ENCODE results near the gene IPCEF1.
"Not testable (repeated sequence)": the region's sequence is repeated elsewhere in the genome, so short reads cannot be mapped to it uniquely, and the experiment has no call there.

IPCEF1 gene

DNA sequence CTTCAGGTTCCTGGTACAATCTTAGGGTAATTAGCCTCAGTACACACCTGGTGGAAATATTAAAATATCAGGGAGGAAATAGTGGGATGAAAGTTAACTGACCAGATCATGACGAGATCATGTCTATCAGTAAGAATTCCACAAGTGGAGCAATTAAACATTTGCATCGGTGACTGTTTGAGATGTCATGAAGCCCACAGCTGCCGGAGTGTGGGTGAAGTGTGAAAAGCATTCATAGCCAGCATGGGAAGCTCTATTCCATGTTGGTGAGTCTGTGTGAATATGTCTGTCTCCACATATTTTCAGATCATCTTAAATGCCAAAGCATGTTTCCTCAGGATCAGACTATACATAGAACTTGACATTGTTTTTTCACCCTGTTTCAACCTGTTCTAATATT is 142.8 kb downstream of the IPCEF1 start:
- DNase-seq, result no peak

DNA sequence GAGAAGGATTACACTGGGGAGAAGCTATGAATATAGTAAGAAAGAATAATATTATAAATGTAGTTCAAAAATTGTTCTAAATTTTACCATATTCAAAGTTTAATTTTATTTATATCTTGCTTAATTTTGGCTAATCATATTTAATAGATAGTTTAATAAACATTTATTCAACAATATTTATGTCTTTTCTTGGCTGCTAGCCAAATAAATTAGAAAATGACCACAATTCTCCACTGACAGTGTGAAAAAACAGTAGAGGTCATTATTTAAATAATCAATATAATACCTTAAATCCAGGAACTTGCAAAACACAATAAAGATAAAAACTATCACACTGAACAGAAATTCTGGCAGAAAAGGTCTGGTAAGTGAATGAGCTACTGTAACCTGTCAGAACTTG is 145.9 kb downstream of the IPCEF1 start:
- DNase-seq, result no peak

DNA sequence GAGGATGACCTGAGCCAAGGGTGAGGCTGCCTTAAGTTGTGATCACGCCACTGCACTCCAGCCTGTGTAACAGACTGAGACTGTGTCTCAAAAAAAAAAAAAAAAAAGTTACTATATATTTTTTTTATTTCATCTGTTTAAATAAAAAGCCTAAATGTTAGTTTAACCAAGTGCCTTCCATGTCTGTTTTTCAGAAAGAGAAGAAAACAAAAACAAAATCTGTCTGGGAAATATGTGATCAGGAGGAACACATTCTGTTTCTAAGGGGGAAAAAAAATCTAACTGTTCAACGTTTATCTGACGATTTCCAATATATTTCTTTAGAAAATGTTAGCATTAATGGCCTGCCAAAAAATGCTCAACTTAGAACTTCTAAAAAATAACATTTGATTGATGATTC is 147.0 kb downstream of the IPCEF1 start:
- DNase-seq, result no peak

DNA sequence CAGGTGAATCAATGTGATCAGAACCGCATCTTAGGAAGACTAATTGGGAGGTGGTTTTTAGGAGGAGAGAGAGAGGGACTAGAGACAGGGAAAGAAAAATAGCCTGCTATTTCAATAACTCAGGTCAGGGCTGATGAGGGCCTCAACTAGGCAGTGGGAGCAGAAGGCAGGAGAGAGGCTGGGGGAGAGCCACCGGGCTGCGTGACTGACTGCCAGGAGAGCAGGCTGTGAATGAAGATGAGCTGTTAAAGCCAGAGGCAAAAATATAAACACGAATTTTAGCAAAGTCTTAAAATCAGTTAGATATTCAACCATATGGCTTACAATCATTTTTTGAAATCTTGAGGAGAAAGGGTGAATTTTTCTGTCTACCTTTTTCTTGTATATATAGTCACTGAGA is 149.6 kb downstream of the IPCEF1 start:
- no peak for DNase-seq

DNA sequence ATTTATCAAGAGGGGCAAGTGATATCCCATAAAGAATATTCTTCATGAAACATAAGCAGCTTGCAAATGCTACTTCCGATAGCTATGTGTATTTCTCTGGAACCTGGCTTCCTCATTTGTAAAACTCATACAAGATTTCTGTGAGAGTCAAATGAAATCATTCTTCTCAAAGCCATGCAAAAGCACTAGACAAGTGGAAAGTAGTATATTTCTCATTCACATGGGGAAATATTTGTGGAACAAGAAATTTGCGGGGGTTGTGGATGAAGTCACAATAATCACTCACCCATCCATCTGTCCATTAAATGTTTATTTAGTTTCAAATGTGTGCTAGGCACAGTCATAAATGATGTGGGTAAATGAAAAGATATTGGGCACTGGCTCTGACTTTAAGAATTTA is 150.5 kb downstream of the IPCEF1 start:
- no peak for DNase-seq

DNA sequence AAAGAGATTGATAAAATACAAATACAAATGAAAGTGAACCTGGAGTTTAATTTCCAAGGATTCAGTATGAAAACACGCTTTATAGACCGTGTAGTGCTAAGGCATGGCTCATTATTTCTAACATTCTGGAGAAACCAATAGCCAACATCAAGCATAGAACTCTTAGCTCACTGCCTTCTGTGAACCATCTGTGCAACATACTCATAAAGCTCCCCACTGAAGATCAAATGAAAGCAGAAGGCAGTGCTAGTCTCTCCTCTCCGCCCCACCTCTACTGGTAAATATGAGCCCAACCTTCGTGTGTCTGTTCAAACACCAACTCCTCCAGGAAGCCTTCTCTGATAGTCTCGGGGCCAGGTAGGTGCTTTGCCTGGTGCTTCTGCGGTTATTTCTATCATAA is 153.6 kb downstream of the IPCEF1 start:
- DNase-seq, result no peak

DNA sequence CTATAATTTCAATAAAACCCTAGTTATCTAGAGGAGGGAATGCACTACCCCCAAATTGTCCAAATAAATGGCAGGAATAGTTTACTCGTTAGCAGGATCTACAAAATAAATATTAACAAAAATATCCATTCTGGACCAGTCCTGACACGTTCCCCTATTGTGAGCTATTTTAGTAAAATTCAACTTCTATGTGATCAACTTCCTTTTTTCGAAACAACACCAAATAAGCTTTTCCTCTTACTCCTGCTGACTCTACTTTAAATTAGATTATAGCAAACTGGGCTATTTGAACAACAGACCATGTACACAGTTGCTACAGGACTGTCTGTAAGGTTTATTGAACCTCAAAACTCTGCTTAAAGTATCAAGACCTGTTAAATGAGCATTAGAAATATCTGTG is 154.3 kb downstream of the IPCEF1 start:
- no peak for DNase-seq

DNA sequence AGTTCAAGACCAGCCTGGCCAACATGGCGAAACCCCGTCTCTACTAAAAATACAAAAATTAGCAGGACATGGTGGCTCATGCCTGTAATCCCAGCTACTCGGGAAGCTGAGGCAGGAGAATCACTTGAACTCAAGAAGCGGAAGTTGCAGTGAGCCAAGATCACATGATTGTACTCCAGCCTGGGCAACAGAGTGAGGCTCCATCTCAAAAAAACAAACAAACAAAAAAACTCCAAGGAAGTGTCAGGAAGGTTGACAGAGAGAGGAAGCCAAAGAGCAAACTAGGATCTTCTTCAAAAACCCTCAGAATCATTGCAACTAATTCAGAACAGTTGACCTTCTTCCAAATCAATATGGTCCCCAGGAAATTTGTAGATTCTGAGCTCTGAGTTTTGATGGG is 154.9 kb downstream of the IPCEF1 start:
- DNase-seq, result not testable (repeated sequence)

DNA sequence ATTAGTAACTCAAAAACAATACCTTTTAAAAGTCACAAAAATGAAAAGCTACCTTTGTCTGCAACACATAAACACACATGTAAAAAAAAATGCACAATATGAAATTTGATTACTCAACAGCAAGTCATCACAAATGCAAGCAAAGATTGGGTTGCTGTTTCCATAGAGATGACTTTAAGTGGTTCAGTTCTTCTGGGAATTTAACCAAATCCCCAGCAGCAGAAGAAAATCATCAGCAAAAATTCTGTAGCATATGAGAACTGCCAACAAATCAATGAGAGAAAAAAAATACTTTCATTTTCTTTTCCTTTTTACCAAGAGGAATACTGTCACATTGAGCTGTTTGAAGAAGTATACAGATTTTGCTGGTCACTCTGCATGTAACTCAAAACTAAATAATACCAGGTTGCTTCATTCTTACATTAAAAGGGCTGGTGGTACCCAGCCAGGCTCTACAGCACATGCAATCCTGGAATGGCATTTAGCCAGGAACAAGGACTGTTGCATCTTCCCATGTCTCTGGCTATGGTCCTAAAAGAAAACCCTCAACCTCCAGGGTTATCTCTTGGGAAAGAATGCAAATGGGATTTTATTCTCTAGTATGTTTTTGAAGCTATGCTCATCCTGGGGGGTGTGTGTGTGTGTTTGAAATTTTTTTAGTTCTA is 159.3 kb downstream of the IPCEF1 start:
- DNase-seq, result no peak

DNA sequence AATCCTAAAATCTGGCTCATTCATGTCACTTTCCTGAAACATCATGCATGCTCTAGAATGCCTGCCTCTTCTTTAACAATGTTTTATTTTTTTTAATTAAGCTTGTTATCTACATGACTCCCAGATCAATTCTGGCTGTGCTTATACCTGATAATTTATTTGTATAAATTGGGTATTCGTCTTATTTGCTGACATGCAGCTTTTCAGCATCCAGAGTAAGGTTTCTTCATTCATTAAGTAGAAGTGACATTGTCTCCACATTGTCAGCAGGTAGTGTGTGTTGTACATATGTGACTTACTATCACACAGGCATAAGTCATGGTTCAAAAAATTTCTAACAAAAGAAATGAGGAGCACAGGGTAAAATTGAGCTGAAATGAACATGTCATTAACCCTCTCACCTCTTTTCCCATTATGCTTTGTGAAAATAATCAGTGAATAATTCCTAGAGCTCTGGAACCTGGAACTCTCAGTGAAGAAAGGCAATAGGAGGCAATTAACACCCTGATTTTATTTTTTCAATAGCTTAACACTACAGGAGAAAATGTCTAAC is 160.2 kb downstream of the IPCEF1 start:
- no peak for DNase-seq

DNA sequence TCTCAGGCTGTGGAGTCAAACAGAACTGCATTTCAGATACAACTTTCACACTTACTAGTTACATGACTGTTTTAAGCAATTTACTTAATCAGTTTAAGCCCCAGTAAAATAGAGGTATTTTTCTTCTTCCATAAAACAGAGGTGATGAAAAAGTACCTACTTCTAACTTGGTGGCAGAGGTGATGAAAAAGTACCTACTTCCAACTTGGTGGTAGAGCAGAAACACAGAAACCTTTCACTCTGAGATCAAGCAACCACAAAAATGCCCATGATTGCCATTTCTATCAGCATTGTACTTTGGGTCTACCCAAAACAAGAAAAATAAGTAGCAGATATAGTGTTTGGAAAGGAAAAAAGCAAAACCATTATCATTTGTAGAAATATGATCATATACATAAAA is 168.9 kb downstream of the IPCEF1 start:
- DNase-seq, result no peak

DNA sequence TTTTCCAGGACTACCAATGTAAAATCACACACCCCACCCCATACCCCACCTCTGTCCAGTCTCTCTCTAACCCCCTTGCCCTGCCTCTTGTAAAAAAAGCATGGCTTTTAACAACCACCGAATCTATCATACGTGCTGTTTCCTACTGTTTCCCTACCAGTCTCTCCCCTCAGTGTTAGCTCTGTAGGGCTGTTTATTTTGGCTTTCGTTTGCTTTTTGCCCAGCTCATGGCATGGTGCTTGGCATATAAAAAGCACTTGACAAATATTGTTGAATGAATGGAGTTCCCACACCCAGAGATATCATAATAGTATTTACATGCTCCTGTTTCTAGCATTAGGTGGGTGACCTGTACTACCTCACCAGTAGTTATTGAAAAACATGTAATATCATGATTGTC is 169.4 kb downstream of the IPCEF1 start:
- no peak for DNase-seq

DNA sequence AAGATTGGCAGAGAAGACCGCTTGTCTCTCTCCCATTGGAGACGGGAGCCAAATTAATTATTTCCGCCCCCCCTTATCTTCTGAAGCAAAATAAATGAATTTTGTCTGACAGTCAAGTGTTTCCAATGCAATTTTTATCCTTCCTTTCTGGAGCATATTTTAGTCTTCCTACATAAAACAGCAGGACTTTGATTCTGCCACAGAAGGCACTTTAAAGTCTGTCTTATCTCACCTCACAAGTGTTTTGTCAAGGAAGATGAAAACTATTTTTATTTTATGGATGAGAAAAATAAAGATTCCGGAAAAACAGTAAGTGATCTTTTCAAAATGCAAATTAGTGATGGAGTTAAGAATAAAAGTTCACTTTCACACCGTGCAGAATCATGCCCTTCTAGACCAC is 177.2 kb downstream of the IPCEF1 start:
- no peak for DNase-seq

DNA sequence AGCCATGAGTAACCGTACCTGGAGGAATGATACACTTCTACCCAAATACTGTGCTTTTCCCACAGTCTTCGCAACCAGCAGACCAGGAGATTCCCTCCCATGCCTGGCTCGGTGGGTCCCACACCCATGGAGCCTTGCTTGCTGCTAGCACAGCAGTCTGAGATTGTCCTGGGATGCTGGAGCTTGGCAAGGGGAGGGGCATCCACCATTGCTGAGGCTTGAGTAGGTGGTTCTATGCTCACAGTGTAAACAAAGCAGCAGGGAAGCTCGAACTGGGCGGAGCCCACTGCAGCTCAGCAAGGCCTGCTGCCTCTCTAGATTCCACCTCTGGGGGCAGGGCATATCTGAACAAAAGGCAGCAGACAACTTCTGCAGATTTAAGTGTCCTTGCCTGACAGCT is 184.2 kb downstream of the IPCEF1 start:
- DNase-seq, result not testable (repeated sequence)

DNA sequence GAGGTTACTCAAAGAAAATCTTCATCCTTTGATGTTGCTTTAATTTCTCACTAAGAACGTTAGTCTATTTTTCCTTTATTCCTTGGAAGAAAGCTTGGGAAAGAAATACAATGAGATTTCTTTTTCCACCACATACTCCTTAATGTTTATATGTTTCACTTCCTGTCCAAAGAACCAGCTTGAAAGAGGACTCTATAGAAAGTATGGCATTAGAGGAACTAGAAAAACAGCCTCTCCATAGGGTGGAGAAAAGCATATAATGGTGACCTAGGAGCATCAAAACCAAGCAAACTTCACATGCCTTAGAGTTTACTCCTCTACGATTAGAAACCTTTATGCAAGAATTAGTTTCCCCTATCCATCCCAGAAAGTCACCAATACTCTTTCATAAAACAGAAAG is 186.5 kb downstream of the IPCEF1 start:
- no peak for DNase-seq

DNA sequence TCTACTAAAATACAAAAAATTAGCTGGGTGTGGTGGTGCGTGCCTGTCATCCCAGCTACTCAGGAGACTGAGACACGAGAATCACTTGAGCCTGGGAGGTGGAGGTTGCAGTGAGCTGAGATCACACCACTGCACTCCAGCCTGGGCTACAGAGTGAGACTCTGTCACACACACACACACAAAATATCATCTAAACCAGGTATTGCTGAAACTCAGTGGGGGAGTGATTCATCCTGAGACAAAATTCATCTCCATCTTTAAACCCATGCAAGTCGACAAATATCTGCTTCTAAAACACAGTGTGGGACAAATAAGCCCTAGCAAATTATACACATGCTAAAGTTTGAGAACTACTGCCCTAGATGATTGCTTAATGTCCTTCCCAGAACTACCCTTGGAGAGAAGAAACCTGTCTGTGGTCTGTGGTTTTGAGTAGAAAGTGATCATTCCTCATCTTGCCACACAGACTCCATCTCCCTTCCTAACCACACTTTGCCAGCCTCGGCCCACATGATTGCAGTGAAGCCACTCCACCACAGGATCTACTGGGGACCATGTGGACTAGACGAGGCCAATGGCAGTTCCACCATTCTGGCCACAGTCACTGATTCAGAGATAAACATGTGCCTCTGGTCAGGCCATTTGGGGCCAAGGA is 187.3 kb downstream of the IPCEF1 start:
- no peak for DNase-seq

DNA sequence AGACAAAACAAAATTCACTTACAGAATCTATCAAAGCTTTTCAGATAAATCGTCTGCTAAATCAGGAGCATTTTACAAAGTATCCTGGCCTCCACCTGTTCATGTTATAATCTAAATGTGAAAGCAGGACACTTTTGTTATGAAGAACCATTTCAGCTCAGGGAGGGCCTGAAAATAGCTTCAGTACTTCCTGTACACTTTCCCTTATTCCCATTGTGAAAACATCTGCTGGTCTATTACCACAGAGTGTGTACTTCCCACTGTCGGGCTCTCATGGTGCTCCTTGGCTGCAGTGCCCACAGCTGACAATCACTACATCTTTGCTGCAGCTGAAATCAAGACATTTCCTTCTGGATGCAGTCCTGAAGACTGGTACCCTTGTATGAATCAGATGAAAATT is 189.5 kb downstream of the IPCEF1 start:
- DNase-seq, result no peak

DNA sequence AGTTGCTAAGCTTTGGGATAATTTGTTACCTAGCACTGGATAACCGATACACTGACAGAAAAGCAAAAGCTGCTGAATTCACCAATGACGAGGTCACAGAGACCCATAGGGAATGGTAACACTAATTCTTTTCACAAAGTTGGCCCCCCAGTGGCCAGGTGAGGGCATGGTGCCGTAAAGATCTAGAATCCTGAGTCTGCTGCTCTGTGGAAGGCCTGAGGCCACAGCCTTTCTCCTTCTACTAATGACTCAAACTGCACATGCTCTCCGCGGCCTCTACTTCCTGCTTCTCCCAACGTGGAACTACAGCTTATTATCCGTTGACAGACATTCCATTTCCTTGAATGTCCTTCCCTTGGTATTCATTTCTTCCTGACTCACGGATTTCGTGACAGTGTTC is 190.5 kb downstream of the IPCEF1 start:
- DNase-seq, result no peak

DNA sequence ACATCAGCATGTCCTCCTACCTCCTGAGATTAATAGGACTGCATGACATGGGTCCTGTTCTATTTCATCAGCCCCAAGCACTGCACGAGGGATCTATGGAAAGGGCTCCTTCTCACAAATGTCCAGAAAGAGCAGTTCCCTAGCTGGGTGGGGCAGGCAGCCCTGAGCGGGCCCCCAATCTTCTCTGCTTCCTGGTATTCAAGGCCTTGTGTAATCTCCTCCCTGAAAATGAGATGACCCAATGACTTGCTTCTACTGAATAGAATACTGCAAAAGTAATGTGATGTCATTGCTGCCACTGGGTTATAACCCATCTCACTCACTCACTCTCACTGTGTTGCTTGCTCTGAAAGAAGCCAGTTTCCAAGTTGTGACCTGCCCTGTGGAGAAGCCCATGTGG is 191.1 kb downstream of the IPCEF1 start:
- no peak for DNase-seq

DNA sequence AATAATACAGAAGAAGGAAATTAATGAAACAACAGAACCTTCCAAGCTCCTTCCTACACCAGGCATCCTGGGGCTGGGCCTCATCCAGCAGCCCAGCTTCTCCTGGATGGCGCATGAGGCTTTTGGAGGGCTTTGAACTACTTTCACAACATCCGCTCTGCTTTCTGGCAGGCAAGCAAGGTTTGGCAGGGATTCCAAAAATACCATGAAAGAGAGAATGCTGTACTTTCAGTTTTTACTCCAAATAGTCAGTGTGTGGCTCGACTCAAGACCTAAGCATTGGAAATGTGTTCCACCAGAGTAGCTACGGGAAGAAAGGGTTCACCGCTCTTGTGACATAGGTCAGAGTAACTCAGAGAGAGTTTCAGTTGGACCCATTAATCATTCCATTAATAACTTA is 192.2 kb downstream of the IPCEF1 start:
- no peak for DNase-seq

DNA sequence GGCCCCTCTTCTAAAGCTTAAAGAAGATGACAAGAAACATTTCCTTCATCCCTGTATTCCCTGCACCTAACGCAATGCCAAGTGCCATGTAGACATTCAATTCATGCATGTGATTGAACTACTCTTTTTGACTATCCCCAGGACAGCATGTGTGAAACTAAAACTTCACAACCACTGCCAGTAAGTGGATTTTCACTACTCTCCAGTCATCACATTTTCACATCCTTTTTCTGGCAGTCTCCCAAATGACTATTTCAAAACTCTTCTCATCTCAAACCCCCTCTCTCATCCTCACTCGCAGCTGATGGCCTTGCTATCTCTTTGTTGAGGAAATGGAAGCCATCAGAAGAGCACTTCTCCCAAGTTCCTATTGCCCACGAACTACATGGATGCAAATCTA is 194.9 kb downstream of the IPCEF1 start:
- DNase-seq, result no peak

DNA sequence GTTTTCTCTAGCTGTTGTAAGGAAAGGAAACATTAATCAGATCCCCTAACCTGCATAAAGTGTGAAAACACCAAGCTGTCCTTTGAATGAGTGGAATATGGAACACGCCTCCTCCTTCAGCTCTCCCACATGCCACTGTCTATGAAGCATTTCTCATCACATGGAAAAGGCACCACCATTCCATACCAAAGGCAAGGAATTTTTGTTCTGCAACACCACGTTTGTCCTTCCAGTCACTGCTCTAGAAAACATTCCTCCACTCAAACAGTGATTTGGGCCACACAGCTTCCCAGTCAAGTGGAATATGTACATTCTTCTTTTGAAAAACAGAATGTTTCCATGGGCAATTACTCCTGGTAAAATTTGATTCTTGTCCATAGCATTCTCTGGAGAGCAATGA is 197.5 kb downstream of the IPCEF1 start:
- DNase-seq, result no peak

DNA sequence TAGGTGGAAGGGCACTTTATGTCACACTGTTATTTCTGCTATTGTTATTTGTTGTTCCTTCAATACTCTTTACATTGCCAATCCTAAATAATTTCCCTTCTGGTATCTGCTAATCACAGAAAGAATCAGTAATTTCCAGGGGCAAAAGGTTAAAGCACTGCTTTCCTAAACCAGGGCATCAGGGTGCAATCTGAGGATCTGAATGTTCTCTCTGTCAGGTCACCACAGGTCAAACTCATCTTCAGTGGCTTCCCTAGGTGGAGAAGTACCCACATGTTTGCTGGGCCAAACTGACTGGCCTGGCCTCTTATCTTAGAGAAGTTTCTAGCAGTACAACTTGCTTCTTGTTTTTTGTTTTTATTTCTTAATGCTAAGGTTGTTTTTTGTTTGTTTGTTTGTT is 198.9 kb downstream of the IPCEF1 start:
- no peak for DNase-seq

DNA sequence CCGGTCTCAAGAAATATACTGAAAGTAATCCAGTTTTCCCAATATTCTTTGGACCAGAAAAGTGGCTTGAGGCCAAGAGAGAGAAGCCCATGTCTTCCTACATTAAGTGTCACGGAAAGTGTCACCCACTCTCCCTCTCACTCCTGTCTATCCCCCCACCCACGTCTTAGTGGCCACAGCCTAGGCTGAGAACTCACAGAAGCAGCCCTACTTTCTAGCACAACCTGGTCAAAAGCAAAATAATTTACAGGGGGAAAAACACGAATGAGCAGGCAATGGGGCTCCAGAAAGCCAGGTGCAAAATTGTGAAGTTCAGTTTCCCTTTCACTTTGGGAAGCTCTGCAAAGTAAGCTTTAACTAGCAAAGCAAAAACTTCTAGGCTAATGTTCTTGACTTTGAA is 199.5 kb downstream of the IPCEF1 start:
- DNase-seq, result no peak
